Measurements from ENCODE around the gene ITGB8. TPM values are rescaled to one million over a fixed set of nuclear protein-coding genes. Genes with fewer than 3 reads are reported as not detected.

The ITGB8 gene
- total and polyA plus RNA-seq, 2 of the 4 experiments (the other 2 are of a cell fraction), result 2.6 to 10.2 TPM

GRCh38 chr7:20314198-20314597 is 16.5 kb upstream of the ITGB8 start:
- CTCF ChIA-PET, result interaction anchor here (0.6 kb wide), 1 partner anchor 8 kb away, joined by 3 read pairs; no protein-coding TSS in a partner anchor
- H2BK15ac ChIP-seq (ENCODE audit: low read depth, low read length), result no peak overlapping the region
- in situ Hi-C loops (cut with MboI; ENCODE audit: low sequenced_read_pairs) (loop anchor here (10.0 to 25.0 kb wide), 2 partner anchors 329 to 552 kb away; partner anchors contain the start of gene TMEM196), intact Hi-C loops (cut with micrococcal nuclease) (loop anchor here (5.0 kb wide), 1 partner anchor 283 kb away; no protein-coding TSS in a partner anchor), dilution Hi-C loops (cut with HindIII; ENCODE audit: low sequenced_read_pairs, unreplicated experiment) (no loop called here)
- H3K4me3 ChIP-seq (ENCODE audit: insufficient read depth, low read depth, low read length), result no peak overlapping the region
- no peak overlapping the region for H4K8ac ChIP-seq (ENCODE audit: low read depth in 2 of 2, low read length in 2 of 2)
- no peak overlapping the region for H3K4me2 ChIP-seq (ENCODE audit: low read depth, low read length)
- no peak for DNase-seq
- no peak overlapping the region for H3K9ac ChIP-seq (ENCODE audit: low read depth, low read length)
- H3K36me3 ChIP-seq (ENCODE audit: control insufficient read depth, insufficient read depth, low read length), result no peaks in the 10 kb centered on the region
- no peaks in the 10 kb centered on the region; the same call in 1 of the 2 replicates for H3K4me1 ChIP-seq (ENCODE audit: control insufficient read depth, insufficient read depth, low read length)
- H2BK20ac ChIP-seq (ENCODE audit: low read depth, low read length), result no peak overlapping the region
- no peaks in the 10 kb centered on the region for H3K79me1 ChIP-seq (ENCODE audit: low read depth in 1 of 2, low read length in 2 of 2)
- no peak overlapping the region for H3K14ac ChIP-seq (replicated peaks; ENCODE audit: low read depth, low read length)
- no peak overlapping the region for H2BK120ac ChIP-seq (ENCODE audit: low read depth, low read length)
- no peak overlapping the region for H2AK5ac ChIP-seq (ENCODE audit: low read depth, low read length)
- WGBS, 2 experiments (ENCODE audit: extremely low coverage in 2 of 2, insufficient read length in 1 of 2), result 83% methylated on average over 1 of the region's 2 CpGs; no CpG with 5 or more reads in 1 of the 2 experiments
- H4K20me1 ChIP-seq (ENCODE audit: insufficient read depth, low read length), result no peaks in the 10 kb centered on the region
- H3K9me3 ChIP-seq (ENCODE audit: control insufficient read depth, insufficient read depth, low read length), result no peaks in the 10 kb centered on the region
- TF ChIP-seq POLR2A (IDR thresholded peaks at IDR 0.05; ENCODE audit: low read depth, low read length) (no peak), RAD21 (IDR thresholded peaks at IDR 0.05; ENCODE audit: low read length) (no peak), RFX5 (IDR thresholded peaks at IDR 0.05; ENCODE audit: low read depth, low read length) (no peak), USF2 (IDR thresholded peaks at IDR 0.05; ENCODE audit: low read depth, low read length) (no peak), RCOR1 (IDR thresholded peaks at IDR 0.05; ENCODE audit: insufficient replicate concordance, low read length) (no peak), CTCF (conservative IDR thresholded peaks at IDR 0.05; ENCODE audit: low read depth, low read length) (no peak), MXI1 (IDR thresholded peaks at IDR 0.05; ENCODE audit: borderline replicate concordance, low read depth, low read length) (no peak), CHD1 (IDR thresholded peaks at IDR 0.05; ENCODE audit: low read depth, low read length) (no peak), MAZ (IDR thresholded peaks at IDR 0.05; ENCODE audit: borderline replicate concordance, low read depth, low read length) (no peak), NFE2L2 (IDR thresholded peaks at IDR 0.05; ENCODE audit: low read depth, low read length) (no peak), BHLHE40 (IDR thresholded peaks at IDR 0.05; ENCODE audit: low read depth, low read length) (no peak), MAFK (IDR thresholded peaks at IDR 0.05; ENCODE audit: low read depth, low read length) (no peak), ELK1 (IDR thresholded peaks at IDR 0.05; ENCODE audit: borderline replicate concordance, low read depth, low read length) (no peak), CEBPB (IDR thresholded peaks at IDR 0.05; ENCODE audit: low read depth, low read length) (no peak), SMC3 (IDR thresholded peaks at IDR 0.05; ENCODE audit: low read depth, low read length) (no peak), FOS (IDR thresholded peaks at IDR 0.05; ENCODE audit: low read depth, low read length) (no peak)
- no peak overlapping the region for H3K4ac ChIP-seq (ENCODE audit: low read depth, low read length)
- no peak overlapping the region for H3K18ac ChIP-seq (ENCODE audit: low read depth, low read length)
- H4K91ac ChIP-seq (ENCODE audit: insufficient read depth, low read depth, low read length), result no peak overlapping the region
- no TSS peak for BruUV-seq (replicated peaks)
- no peak overlapping the region for H3K23ac ChIP-seq (ENCODE audit: low read depth, low read length)
- H2BK5ac ChIP-seq (ENCODE audit: low read depth, low read length, poor library complexity, severe bottlenecking), result no peak overlapping the region
- ATAC-seq (ENCODE audit: low read depth), result no peak
- no peak overlapping the region for H2AFZ ChIP-seq (replicated peaks; ENCODE audit: low read length, poor library complexity)
- no peak overlapping the region for H4K5ac ChIP-seq (ENCODE audit: low read depth, low read length)
- POLR2A ChIA-PET (ENCODE audit: unreplicated experiment), result no interaction called here
- H3K27me3 ChIP-seq (ENCODE audit: control insufficient read depth, insufficient read depth, low read length), result no peaks in the 10 kb centered on the region
- no peak overlapping the region for H3K56ac ChIP-seq (ENCODE audit: extremely low read depth, insufficient read depth, low read length)
- H3K27ac ChIP-seq (ENCODE audit: insufficient read depth, low read length), result no peak overlapping the region
- no peak overlapping the region for H2AK9ac ChIP-seq (replicated peaks; ENCODE audit: low read depth, low read length, poor library complexity)
- H3K9me1 ChIP-seq (ENCODE audit: insufficient read depth, low read length), result no peaks in the 10 kb centered on the region

Measured in IMR-90 (cell line).